Mononuclear cell (primary cell): ENCODE measurements around the gene IQGAP3. TPM values are rescaled to one million over a fixed set of nuclear protein-coding genes. Genes with fewer than 3 reads are reported as not detected.

Experiments
- H3K27me3 ChIP-seq: 2 replicates; pipeline ENCODE4 v1.6.0; 2011; ENCODE audit warnings: low read length, control low read depth; ENCODE audit not compliant: insufficient read depth
- H3K4me1 ChIP-seq: 2 replicates; pipeline ENCODE4 v1.5.1; 2011; ENCODE audit warnings: mild to moderate bottlenecking, low read length, control low read depth; ENCODE audit not compliant: insufficient read depth
- H3K4me3 ChIP-seq: 2 replicates; pipeline ENCODE4 v1.5.1; 2011; ENCODE audit warnings: mild to moderate bottlenecking, low read length, moderate library complexity
- H3K9me3 ChIP-seq: 2 replicates; pipeline ENCODE4 v1.5.1; 2011; ENCODE audit warnings: low read depth, mild to moderate bottlenecking, control low read depth, low read length
- total RNA-seq: library from RNA; depleted of rRNA; stranded (reverse); fragments of >200 nt; gene quantifications from one replicate; pipeline ENCODE4 v1.2.3, GENCODE V29; 2012

Gene IQGAP3
- total RNA-seq, 1 donor = 0.10 TPM

DNA sequence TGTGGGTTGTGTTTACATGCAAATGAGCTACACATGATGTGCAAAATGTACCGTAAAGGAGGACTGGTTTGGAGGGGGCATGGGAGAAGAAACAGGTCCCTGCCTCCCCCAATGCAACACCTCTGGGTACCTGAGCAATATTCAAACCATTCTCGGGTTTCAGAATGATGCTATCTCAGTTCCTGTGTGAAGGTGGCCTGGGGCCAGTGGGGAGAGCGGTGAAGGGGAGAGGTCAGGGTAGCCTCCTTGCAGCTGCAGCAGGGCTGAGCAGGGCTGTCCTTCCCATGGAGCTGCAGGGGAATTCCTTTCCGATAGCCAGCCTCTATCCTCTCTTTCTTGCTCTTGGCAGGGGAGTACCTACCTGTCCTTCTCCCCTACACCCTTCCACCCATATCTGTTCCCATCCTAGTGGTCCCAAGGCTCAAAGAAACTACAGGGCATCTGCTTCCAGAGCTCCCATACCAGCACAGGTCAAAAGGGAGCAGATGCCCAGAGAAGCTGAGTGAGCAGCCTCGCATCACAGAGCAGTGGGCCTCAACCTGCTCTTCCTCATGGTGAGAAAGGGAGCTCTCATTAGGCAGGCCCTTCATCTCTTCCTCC lies 83.7 kb downstream of the IQGAP3 start:
- Histone ChIP-seq H3K4me3 (no peak overlapping the region), H3K9me3 (no peaks in the 10 kb centered on the region)

DNA sequence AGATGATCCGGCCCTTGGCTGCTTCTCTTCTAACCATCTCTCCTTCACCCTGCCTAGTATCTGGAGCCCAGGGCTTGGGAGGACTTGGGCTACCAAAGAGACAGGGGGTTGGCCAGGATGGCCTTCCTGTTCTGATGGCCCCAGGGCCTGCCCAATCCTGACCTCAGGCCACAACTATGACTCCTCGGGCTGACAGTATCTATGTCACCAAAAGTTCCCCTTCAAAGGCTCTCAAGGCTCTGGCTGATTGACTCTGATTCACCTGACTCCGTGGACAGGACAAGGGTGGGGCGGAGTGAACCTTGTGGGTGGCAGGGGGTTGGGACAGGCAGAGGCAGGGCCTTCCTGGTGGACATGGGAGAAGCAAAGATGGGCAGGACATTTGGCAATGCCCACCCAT lies 84.5 kb downstream of the IQGAP3 start:
- Histone ChIP-seq H3K27me3 (no peaks in the 10 kb centered on the region), H3K4me1 (peaks cover 89% of the 10 kb centered on the region), H3K9me3 (no peaks in the 10 kb centered on the region), H3K4me3 (no peak overlapping the region)

More for the DNA sequence above, 83.7 kb downstream of the IQGAP3 start:
- H3K27me3 ChIP-seq = no peaks in the 10 kb centered on the region
- peaks cover 90% of the 10 kb centered on the region for H3K4me1 ChIP-seq

DNA sequence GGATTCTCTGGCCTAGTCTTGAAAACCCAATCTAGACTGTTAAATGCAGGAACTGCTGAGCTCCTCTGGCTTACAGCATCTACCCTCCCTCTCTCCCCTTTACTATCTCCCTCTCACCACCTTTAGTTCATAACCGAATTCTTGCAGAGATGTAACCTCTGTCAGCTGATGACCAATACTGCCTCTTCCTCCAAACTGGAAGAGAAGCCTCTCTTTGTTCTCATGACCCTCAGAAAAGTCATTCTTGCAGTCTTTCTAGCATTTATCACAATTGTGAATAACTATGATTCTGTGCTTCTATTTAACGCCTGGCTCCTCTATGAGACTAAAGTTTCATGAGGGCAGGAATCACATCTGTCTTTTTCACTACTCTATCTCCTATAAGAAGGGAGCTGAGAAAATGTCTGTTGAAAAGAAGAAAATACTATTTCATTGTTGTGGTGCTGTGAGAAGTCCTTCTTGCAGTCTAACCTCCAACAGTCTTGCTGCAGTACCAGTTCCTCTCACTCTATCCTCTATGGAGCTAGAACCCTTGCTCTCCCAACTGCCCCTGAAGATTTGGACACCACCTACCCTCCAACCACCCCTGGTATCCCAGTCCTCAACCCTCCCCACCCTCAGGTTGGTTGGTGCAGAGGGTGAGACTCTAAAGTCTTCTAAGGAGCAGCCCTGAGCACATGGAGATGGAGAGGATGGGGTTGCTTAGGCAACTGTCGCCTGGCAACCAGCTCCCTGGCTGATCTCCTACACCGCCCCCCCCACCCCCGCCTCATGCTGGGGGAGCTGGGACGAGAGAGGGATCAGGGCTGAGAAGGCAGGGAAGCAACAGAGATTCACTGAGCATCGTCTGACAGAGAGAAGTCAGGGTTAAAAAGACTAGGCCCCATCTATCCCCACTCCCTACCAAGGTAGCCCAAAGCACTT lies 85.7 kb downstream of the IQGAP3 start:
- H3K4me3 ChIP-seq = no peak overlapping the region

DNA sequence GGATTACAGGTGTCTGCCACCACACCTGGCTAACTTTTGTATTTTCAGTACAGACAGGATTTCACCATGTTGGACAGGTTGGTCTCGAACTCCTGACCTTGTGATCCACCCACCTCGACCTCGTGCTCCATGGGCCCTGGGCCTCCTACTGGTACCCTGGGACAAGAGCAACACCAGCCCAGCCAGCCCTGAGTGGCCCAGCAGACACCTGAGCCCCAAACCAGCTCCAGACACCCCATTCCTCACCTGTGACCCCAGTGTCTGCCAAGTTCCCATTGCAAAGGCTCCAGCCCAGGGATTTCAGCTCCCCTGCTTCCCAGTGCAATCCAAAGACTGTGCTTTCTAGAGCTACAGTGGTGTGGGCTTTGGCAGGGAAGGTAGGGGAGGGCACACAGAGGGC lies 86.4 kb downstream of the IQGAP3 start:
- Histone ChIP-seq H3K4me3 (no peak overlapping the region), H3K9me3 (no peaks in the 10 kb centered on the region), H3K4me1 (peaks cover 81% of the 10 kb centered on the region), H3K27me3 (no peaks in the 10 kb centered on the region)

More for the DNA sequence above, 85.7 kb downstream of the IQGAP3 start:
- no peaks in the 10 kb centered on the region for H3K27me3 ChIP-seq
- H3K4me1 ChIP-seq = peaks cover 81% of the 10 kb centered on the region
- no peaks in the 10 kb centered on the region for H3K9me3 ChIP-seq

DNA sequence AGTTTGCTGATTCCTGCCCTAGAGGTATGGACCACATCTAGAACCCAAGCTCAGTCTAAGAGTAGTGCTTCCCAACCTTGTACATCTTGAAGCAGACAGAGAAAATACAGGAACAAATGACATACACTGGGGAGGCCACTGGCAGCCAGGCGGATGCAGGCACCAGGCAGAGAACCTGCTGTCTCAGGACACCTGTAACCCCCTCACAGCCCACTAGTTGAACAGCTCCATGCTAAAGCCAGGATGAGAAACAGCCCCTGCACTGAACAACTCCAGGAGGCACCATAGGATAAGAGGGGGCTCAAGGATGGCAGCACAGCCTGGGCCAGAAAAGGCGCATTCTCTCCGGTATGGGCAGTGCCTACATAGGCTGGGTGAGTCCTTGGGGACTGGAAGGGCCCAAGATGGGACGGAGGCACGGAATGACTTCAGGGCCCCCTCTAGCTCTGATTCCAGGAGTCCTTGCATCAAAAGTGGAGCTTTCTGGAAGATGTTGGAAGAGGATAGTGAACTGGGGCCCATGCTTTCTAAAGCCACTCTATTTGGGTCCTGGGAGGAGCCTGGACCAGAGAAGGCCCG lies 87.8 kb downstream of the IQGAP3 start:
- H3K27me3 ChIP-seq = no peaks in the 10 kb centered on the region
- H3K4me1 ChIP-seq = peaks cover 81% of the 10 kb centered on the region
- H3K4me3 ChIP-seq = no peak overlapping the region
- H3K9me3 ChIP-seq = no peaks in the 10 kb centered on the region

DNA sequence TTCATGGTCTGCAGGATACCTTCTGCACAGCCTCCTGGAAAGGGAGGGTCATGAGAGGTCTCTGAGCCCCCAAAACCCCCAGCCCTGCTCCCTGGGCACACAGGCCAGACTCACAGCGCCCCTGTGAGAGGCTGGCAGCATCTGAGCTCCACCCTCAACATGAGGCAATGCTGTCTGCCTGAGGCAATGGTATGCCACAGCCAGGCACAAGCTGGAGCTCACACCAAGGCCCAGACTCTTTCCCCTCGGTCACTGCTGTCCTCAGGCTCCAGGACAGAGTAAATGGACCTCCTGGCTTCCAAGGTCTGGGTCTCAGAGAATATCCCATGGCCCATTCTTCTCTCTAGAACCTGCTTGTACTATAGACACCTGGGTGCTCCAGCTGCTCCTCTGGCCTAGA lies 89.0 kb downstream of the IQGAP3 start:
- no peaks in the 10 kb centered on the region for H3K27me3 ChIP-seq
- no peaks in the 10 kb centered on the region for H3K9me3 ChIP-seq
- no peak overlapping the region for H3K4me3 ChIP-seq
- peaks cover 70% of the 10 kb centered on the region for H3K4me1 ChIP-seq

DNA sequence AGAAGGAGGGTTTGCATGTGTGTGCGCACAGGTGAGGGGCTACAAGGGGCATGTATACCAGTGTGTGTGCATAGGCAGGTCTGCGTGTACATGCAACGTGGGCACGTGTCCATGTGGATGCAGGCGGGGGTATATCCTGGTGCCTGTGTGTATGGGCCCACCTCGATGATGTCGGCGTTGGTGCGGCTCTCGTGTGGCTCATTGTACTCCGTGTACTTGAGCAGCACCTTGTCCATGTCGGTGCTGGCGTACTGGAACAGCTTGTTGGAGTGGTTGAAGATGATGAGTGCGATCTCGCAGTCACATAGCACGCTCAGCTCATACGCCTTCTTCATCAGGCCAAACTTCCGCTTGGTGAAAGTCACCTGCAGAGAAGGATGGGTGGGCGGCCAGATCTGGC lies 90.1 kb downstream of the IQGAP3 start:
- Histone ChIP-seq H3K9me3 (no peaks in the 10 kb centered on the region), H3K4me1 (peaks cover 58% of the 10 kb centered on the region), H3K4me3 (no peak overlapping the region), H3K27me3 (no peaks in the 10 kb centered on the region)

DNA sequence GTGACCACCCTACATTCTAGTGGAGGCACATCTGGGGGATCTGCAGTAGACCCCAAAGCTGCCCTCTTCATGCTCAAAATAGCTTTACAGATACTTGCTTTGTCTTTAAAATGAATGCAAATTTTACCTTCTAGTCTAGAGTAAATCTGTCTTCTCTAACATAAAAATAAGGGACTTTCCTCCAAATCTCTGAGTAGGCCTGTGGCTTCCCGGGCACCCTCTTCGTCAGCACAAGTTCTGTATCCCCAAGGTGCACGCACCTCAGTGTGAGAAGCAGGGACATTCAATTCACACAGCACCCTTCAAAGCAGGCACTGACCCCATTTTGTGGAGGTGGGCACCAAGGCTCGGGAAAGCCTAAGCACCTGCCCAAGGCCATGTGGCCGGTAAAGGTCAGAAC lies 90.8 kb downstream of the IQGAP3 start:
- Histone ChIP-seq H3K4me1 (peaks cover 51% of the 10 kb centered on the region), H3K9me3 (no peaks in the 10 kb centered on the region), H3K27me3 (no peaks in the 10 kb centered on the region), H3K4me3 (no peak overlapping the region)

DNA sequence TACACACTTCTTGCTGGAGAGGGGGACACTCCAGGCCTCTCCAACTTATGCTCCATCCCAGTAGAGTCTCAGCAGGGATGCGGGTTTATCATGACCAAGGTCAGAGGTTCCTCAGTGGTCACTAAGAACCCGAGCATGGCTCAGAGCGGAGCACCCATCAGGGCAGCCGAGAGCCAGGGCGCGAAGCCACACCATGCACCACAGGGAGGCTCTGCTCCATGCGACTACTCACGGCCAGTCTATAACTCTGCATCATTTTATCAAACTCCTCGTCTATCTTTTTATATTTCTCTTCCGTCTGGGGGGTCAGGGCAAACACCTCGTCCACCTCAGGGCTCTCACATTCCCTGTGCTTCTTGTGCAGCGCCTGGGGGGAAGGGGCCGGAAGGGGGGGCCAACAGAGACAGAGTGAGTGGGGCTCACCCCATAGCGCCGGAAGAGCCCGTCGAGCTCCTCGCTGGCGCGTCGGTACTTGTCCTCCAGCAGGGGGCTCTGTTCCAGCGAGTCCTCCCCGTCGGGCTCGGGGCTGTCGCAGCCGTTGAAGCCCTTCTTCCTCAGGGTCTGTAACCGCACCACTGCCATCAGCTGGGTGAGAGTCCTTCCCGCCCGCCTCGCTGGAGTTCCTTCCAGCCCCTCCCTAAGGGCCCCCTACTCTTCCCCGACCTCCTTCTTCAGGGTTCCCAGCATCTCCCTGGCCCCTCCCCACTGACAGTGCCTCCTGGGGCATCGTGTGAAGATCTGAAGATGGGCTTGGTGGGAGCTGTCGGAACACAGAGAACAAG lies 91.8 kb downstream of the IQGAP3 start:
- no peaks in the 10 kb centered on the region for H3K27me3 ChIP-seq
- peaks cover 44% of the 10 kb centered on the region for H3K4me1 ChIP-seq
- H3K4me3 ChIP-seq = no peak overlapping the region
- H3K9me3 ChIP-seq = no peaks in the 10 kb centered on the region

DNA sequence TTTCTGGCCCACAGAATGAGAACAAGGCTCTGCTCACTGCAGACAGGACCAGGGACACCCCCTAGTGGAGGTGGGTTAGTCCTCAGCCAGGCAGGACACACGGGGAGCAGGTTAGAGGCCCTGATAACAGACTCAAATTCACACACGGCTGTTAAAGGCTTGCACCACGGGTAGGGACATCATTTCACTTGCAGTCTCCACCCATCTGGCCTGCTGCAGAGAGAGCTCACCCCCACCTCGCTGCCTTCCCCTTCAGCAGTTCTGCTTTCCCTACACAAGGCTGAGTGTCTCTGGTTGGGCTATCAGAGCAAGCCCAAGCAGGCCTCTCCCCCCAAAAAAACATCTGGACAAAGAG lies 92.4 kb downstream of the IQGAP3 start:
- no peaks in the 10 kb centered on the region for H3K27me3 ChIP-seq
- no peaks in the 10 kb centered on the region for H3K9me3 ChIP-seq
- H3K4me3 ChIP-seq = no peak overlapping the region
- H3K4me1 ChIP-seq = peaks cover 40% of the 10 kb centered on the region

DNA sequence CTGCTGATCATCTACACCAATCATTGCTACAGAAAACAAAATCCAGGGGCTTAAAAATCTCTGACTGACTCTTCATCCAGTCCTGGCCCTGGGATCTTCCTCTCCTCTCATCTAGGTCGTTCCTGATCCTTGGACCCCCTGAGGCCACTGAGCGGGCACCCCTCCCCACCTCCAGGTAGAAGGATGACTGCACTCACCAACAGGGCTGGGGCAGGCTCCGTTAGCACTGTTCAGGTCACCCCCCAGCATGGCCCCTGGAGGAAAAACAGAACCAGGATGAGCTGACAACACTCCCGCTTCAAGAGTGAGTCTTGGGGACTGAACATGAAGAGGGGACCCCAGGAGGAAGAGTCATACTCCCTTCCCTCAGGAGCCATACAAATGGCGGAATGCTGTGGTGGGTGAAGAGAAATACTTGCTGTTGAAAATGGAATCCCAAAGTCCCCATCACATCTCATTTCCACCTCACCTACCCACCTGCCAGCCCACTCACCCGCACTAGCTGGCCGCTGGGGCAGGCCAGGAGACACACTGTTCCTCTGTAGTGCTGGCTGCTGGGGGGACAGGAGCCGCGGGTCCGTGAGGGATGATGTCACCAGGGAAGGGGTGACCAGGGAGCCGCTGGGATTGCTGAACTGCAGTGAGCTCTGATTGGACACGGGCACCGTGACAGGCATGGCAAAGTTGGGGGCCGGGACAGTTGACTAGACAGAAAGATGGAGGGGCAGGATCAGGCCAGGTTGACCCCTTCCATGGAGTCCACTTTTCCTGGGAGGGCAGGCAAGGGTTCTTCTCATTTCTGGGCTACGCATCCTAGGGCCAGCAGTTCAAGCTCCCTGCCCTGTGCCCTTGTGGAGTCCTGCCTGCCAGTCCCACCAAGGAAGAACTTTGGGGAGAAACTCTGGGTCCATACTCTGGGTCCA lies 93.0 kb downstream of the IQGAP3 start:
- Histone ChIP-seq H3K27me3 (no peaks in the 10 kb centered on the region), H3K9me3 (no peaks in the 10 kb centered on the region), H3K4me3 (no peak overlapping the region), H3K4me1 (peaks cover 34% of the 10 kb centered on the region)

DNA sequence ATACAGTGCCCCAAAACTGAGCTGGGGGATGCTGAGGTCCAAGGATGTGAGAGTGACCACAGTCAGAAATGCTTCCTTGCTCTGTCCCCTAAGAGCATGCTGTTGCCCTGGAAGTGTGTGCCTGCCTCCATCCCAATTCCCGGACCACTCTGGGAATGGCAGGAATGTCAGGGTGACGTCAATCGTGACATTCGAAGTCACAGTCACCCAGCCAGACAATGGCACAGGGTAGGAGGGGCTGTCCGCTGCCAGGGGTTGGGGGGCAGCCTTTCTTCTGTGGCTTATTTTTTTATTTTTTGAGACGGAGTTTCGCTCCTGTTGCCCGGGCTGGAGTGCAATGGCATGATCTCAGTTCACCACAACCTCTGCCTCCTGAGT lies 94.1 kb downstream of the IQGAP3 start:
- no peaks in the 10 kb centered on the region for H3K27me3 ChIP-seq
- no peaks in the 10 kb centered on the region for H3K9me3 ChIP-seq
- no peak overlapping the region for H3K4me3 ChIP-seq
- peaks cover 28% of the 10 kb centered on the region for H3K4me1 ChIP-seq

DNA sequence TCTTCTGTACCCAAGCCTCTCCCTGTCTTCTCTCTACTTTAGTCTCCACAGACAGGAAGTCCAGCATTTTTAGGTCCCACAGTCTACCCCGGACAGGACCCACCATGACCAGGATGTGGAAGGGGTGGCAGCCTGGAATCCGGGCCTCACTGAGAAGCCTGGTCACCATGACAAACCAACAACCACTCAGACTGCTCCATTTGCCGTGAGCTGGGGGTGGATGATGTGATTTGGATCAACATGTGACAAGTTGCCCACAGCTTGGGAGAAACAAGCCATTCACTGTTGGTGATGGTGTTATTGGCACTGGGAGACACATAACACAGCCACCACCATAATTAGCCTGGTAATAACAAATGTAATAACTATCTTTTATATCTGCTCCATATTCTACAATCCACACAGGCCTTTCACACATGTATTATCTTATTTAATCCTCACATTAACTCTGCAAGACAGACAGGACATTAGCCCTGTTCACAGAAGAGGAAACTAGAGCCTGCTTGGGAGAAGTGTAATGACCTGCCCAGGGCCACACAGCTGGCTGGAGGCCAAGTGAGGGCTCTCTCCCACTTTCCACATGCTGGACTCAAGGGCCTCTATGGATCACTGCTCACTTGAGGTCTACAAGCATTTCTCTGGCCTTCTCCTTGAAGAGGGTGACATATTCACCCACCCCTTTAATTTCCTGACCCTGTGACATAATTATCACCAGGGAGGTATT lies 94.7 kb downstream of the IQGAP3 start:
- H3K4me3 ChIP-seq = no peak overlapping the region

More for the DNA sequence above, 94.7 kb downstream of the IQGAP3 start:
- Histone ChIP-seq H3K4me1 (peaks cover 25% of the 10 kb centered on the region), H3K27me3 (no peaks in the 10 kb centered on the region), H3K9me3 (no peaks in the 10 kb centered on the region)
